IPS-18c (cell line): ENCODE measurements around the gene RND1.

Experiments
- H3K4me3 ChIP-seq: 2 replicates; pipeline ENCODE4 v1.7.0; 2013; ENCODE audit warnings: low read depth, mild to moderate bottlenecking, low read length, moderate library complexity; ENCODE audit not compliant: insufficient read depth
- H3K9me3 ChIP-seq: one replicate; pipeline ENCODE4 v1.6.1; 2013; ENCODE audit warnings: mild to moderate bottlenecking, low read length, moderate library complexity; ENCODE audit not compliant: control insufficient read depth, insufficient read depth

The RND1 gene

GRCh38 chr12:48818831-48819590 is 46.7 kb downstream of the RND1 start:
- Histone ChIP-seq H3K9me3 (no peaks in the 10 kb centered on the region), H3K4me3 (peak overlapping the region; percentile 74)

- Histone ChIP-seq H3K9me3 (no peaks in the 10 kb centered on the region), H3K4me3 (peak within 1 kb of the TSS; percentile 74)
Observed at GRCh38 chr12:48817873-48818830, 47.5 kb downstream of the RND1 start, which contains the start of gene CACNB3. TSS of gene CACNB3 (plus strand) at chr12:48818496. CDS start at chr12:48818930, 434 bp downstream.

- Histone ChIP-seq H3K4me3 (peak overlapping the region; percentile 98), H3K9me3 (no peaks in the 10 kb centered on the region)
Observed at GRCh38 chr12:48816143-48816854, 49.4 kb downstream of the RND1 start.

GRCh38 chr12:48815126-48816110 is 50.3 kb downstream of the RND1 start:
- no peaks in the 10 kb centered on the region for H3K9me3 ChIP-seq
- peak overlapping the region; percentile 98 for H3K4me3 ChIP-seq

- peak overlapping the region; percentile 98 for H3K4me3 ChIP-seq
- H3K9me3 ChIP-seq, result no peaks in the 10 kb centered on the region
Observed at GRCh38 chr12:48814262-48815125, 51.2 kb downstream of the RND1 start.

GRCh38 chr12:48813465-48814261 is 52.0 kb downstream of the RND1 start:
- no peaks in the 10 kb centered on the region for H3K9me3 ChIP-seq
- peak overlapping the region; percentile 98 for H3K4me3 ChIP-seq

GRCh38 chr12:48812389-48812788 is 53.3 kb downstream of the RND1 start:
- H3K4me3 ChIP-seq, result no peak overlapping the region
- H3K9me3 ChIP-seq, result no peaks in the 10 kb centered on the region

GRCh38 chr12:48811437-48812090 is 54.1 kb downstream of the RND1 start:
- H3K4me3 ChIP-seq, result no peak overlapping the region

GRCh38 chr12:48810903-48811431 is 54.7 kb downstream of the RND1 start:
- no peaks in the 10 kb centered on the region for H3K9me3 ChIP-seq
- no peak overlapping the region for H3K4me3 ChIP-seq

More at GRCh38 chr12:48811437-48812090, 54.1 kb downstream of the RND1 start:
- H3K9me3 ChIP-seq, result no peaks in the 10 kb centered on the region

GRCh38 chr12:48807981-48808380 is 57.7 kb downstream of the RND1 start:
- Histone ChIP-seq H3K4me3 (no peak overlapping the region), H3K9me3 (no peaks in the 10 kb centered on the region)
